H1 (cell line): Measurements from ENCODE around the gene IVL. TPM values are rescaled to one million over a fixed set of nuclear protein-coding genes. Genes with fewer than 3 reads are reported as not detected.

Experiments used
- CTCF ChIA-PET: fragments of 300-600 bp; sonication (Branson Sonifier 250); formaldehyde crosslinking; loops from one replicate; lab custom pipeline; 2021; ENCODE audit not compliant: partially characterized antibody; lab: Charles Lee
- POLR2A ChIA-PET: fragments of 300-600 bp; sonication (Branson Sonifier 250); formaldehyde crosslinking; loops from one replicate; lab custom pipeline; 2021; ENCODE audit warnings: inconsistent platforms; ENCODE audit not compliant: partially characterized antibody; lab: Charles Lee
- DNase-seq, 2 experiments: peaks; one replicate each; pipeline versions ENCODE4 v3.0.0 to v3.0.0-alpha.2; 2010 to 2022; ENCODE audit warnings: low spot score in 2 of 2, low read depth in 1 of 2, mixed read lengths in 1 of 2
- FAIRE-seq: peaks from 2 replicates; lab custom pipeline; 2011; peaks lifted over from hg19 to GRCh38; lab: Jason Lieb, UNC
- H2AFZ ChIP-seq: 2 replicates; pipeline ENCODE4 v1.8.1; 2012; ENCODE audit warnings: low read length, inconsistent platforms
- H2AK5ac ChIP-seq: 2 replicates; pipeline ENCODE4 v1.6.1; 2013; ENCODE audit warnings: low read depth, low read length
- H2BK120ac ChIP-seq: replicated peaks from 2 replicates; pipeline ENCODE3; 2013; ENCODE audit warnings: low read depth, low read length, inconsistent platforms
- H2BK12ac ChIP-seq: 2 replicates; pipeline ENCODE4 v1.6.1; 2013; ENCODE audit warnings: low read depth, low read length
- H2BK15ac ChIP-seq: 2 replicates; pipeline ENCODE4 v1.6.1; 2013; ENCODE audit warnings: low read length
- H2BK20ac ChIP-seq: 2 replicates; pipeline ENCODE4 v1.6.1; 2013; ENCODE audit warnings: low read length
- H2BK5ac ChIP-seq: 2 replicates; pipeline ENCODE4 v1.6.1; 2013; ENCODE audit warnings: low read depth, low read length
- H3K14ac ChIP-seq: 2 replicates; pipeline ENCODE4 v1.6.1; 2013; ENCODE audit warnings: inconsistent platforms; ENCODE audit not compliant: insufficient read length
- H3K18ac ChIP-seq: 2 replicates; pipeline ENCODE4 v1.6.1; 2013; ENCODE audit warnings: low read length; ENCODE audit errors: extremely low read depth
- H3K23ac ChIP-seq: 2 replicates; pipeline ENCODE4 v1.6.1; 2013; ENCODE audit warnings: inconsistent platforms; ENCODE audit not compliant: insufficient read length
- H3K23me2 ChIP-seq: 2 replicates; pipeline ENCODE4 v1.6.1; 2013; ENCODE audit warnings: low read depth, low read length
- H3K27ac ChIP-seq: 2 replicates; pipeline ENCODE4 v1.6.1; 2011; ENCODE audit warnings: low read depth, low read length, inconsistent platforms
- H3K27me3 ChIP-seq, 4 experiments: replicated peaks in 1 of 4; 1 replicate in 1 of 4; 2 replicates in 3 of 4; pipeline versions ENCODE4 v1.6.1 to v1.8.1; 2011 to 2013; ENCODE audit warnings: low read length in 3 of 4, mild to moderate bottlenecking in 3 of 4, inconsistent platforms in 2 of 4, mixed read lengths in 2 of 4, moderate library complexity in 1 of 4; ENCODE audit not compliant: control insufficient read depth in 3 of 4, insufficient read depth in 3 of 4; ENCODE audit errors: extremely low read depth in 1 of 4
- H3K36me3 ChIP-seq, 4 experiments: 2 replicates each; pipeline versions ENCODE4 v1.6.1 to v1.8.1; 2011 to 2013; ENCODE audit warnings: mild to moderate bottlenecking in 4 of 4, low read length in 3 of 4, moderate library complexity in 2 of 4, control low read depth in 1 of 4, inconsistent platforms in 1 of 4; ENCODE audit not compliant: insufficient read depth in 4 of 4, control insufficient read depth in 2 of 4
- H3K4ac ChIP-seq: replicated peaks from 2 replicates; pipeline ENCODE3; 2013; ENCODE audit warnings: low read length, low read depth, mixed read lengths, inconsistent platforms; ENCODE audit not compliant: insufficient read length
- H3K4me1 ChIP-seq, 4 experiments: replicated peaks in 1 of 4; 1 replicate in 1 of 4; 2 replicates in 3 of 4; pipeline versions ENCODE4 v1.6.1 to v1.8.1; 2011 to 2013; ENCODE audit warnings: low read length in 3 of 4, inconsistent platforms in 2 of 4, mixed read lengths in 1 of 4; ENCODE audit not compliant: insufficient read depth in 4 of 4, control insufficient read depth in 3 of 4
- H3K4me2 ChIP-seq, 2 experiments: 2 replicates each; pipeline versions ENCODE4 v1.6.1 to v1.8.1; 2011 to 2013; ENCODE audit warnings: low read depth in 2 of 2, low read length in 2 of 2, control low read depth in 1 of 2, inconsistent platforms in 1 of 2, mild to moderate bottlenecking in 1 of 2; ENCODE audit not compliant: insufficient read depth in 1 of 2
- H3K4me3 ChIP-seq, 4 experiments: fragments of 200-600, 300-600 bp in 1 of 4; sonication (generic), shearing (Covaris generic), sonication (Bioruptor Twin) in 1 of 4; 2 replicates each; pipeline versions ENCODE4 v1.5.1 to v1.8.1; 2011 to 2016; ENCODE audit warnings: low read length in 4 of 4, low read depth in 3 of 4, control low read depth in 2 of 4, inconsistent platforms in 2 of 4, mild to moderate bottlenecking in 2 of 4, mixed read lengths in 1 of 4, moderate library complexity in 1 of 4; ENCODE audit not compliant: insufficient read depth in 2 of 4; ENCODE audit errors: extremely low read depth in 1 of 4
- H3K56ac ChIP-seq: replicated peaks from 2 replicates; pipeline ENCODE3; 2013; ENCODE audit warnings: low read depth, mild to moderate bottlenecking, mixed read lengths, low read length, inconsistent platforms; ENCODE audit not compliant: insufficient read length
- H3K79me1 ChIP-seq: 2 replicates; pipeline ENCODE4 v1.6.1; 2013; ENCODE audit warnings: low read depth, low read length, control low read depth
- H3K79me2 ChIP-seq, 2 experiments: 2 replicates each; pipeline versions ENCODE4 v1.6.1 to v1.8.1; 2012 to 2013; ENCODE audit warnings: low read length in 2 of 2, mild to moderate bottlenecking in 2 of 2, inconsistent platforms in 1 of 2; ENCODE audit not compliant: insufficient read depth in 2 of 2, control insufficient read depth in 1 of 2
- H3K9ac ChIP-seq, 4 experiments: replicated peaks in 1 of 4; 1 replicate in 1 of 4; 2 replicates in 3 of 4; pipeline versions ENCODE4 v1.6.1 to v1.8.1; 2011 to 2013; ENCODE audit warnings: low read depth in 3 of 4, low read length in 3 of 4, control low read depth in 2 of 4, mild to moderate bottlenecking in 2 of 4, moderate library complexity in 2 of 4, inconsistent platforms in 1 of 4; ENCODE audit errors: extremely low read depth in 1 of 4
- H3K9me3 ChIP-seq, 2 experiments: 2 replicates each; pipeline versions ENCODE4 v1.6.1 to v1.8.1; 2012 to 2013; ENCODE audit warnings: mild to moderate bottlenecking in 2 of 2, moderate library complexity in 2 of 2, control low read depth in 1 of 2, inconsistent platforms in 1 of 2, low read depth in 1 of 2, low read length in 1 of 2, mixed read lengths in 1 of 2; ENCODE audit not compliant: insufficient read depth in 2 of 2
- H4K20me1 ChIP-seq, 2 experiments: replicated peaks in 1 of 2; 2 replicates each; pipeline versions ENCODE3 to v1.8.1; 2011 to 2013; ENCODE audit warnings: inconsistent platforms in 2 of 2, low read length in 2 of 2, mild to moderate bottlenecking in 1 of 2; ENCODE audit not compliant: insufficient read depth in 2 of 2, control insufficient read depth in 1 of 2
- H4K5ac ChIP-seq: 2 replicates; pipeline ENCODE4 v1.6.1; 2013; ENCODE audit warnings: low read length, low read depth, mixed read lengths, inconsistent platforms; ENCODE audit not compliant: insufficient read length
- H4K8ac ChIP-seq: 2 replicates; pipeline ENCODE4 v1.8.0; 2013; ENCODE audit warnings: mild to moderate bottlenecking, moderate library complexity, low read length, inconsistent platforms; ENCODE audit not compliant: insufficient read depth; ENCODE audit errors: extremely low read depth
- H4K91ac ChIP-seq: replicated peaks from 2 replicates; pipeline ENCODE3; 2013; ENCODE audit warnings: low read length, mixed read lengths, inconsistent platforms; ENCODE audit not compliant: insufficient read length
- ASH2L ChIP-seq: fragments of 200-600, 300-600 bp; sonication (generic); IDR thresholded peaks from one replicate; pipeline ENCODE4 v1.7.1; 2017; ENCODE audit warnings: low read length
- ATF3 ChIP-seq: IDR thresholded peaks from 2 replicates; pipeline ENCODE4 v1.6.1; 2011; ENCODE audit warnings: low read depth, mild to moderate bottlenecking, low read length; ENCODE audit not compliant: insufficient read depth
- CBX5 ChIP-seq: fragments of 300-800, 300-1000 bp; sonication (generic); IDR thresholded peaks from 2 replicates; pipeline ENCODE4 v1.7.1; 2016; ENCODE audit warnings: antibody characterized with exemption, low read length, low read depth
- EGR1 ChIP-seq: IDR thresholded peaks from 2 replicates; pipeline ENCODE4 v1.6.1; 2011; ENCODE audit warnings: low read depth, low read length, borderline replicate concordance
- GABPA ChIP-seq: IDR thresholded peaks from 2 replicates; pipeline ENCODE4 v1.6.1; 2011; ENCODE audit warnings: mild to moderate bottlenecking, low read length, moderate library complexity, borderline replicate concordance; ENCODE audit not compliant: insufficient read depth
- GTF2F1 ChIP-seq: IDR thresholded peaks from 2 replicates; pipeline ENCODE4 v1.6.1; 2012; ENCODE audit warnings: low read depth, low read length, improper control_type of control experiment, borderline replicate concordance
- POLR2AphosphoS5 ChIP-seq: IDR thresholded peaks from 2 replicates; pipeline ENCODE4 v1.6.1; 2011; ENCODE audit warnings: low read depth, low read length
- RFX5 ChIP-seq: IDR thresholded peaks from 2 replicates; pipeline ENCODE4 v1.6.1; 2011; ENCODE audit warnings: low read depth, low read length, improper control_type of control experiment, borderline replicate concordance
- RXRA ChIP-seq: IDR thresholded peaks from 2 replicates; pipeline ENCODE4 v1.6.1; 2011; ENCODE audit warnings: low read depth, mild to moderate bottlenecking, low read length, moderate library complexity; ENCODE audit not compliant: insufficient read depth
- SIX5 ChIP-seq: IDR thresholded peaks from 2 replicates; pipeline ENCODE4 v1.6.1; 2011; ENCODE audit warnings: mild to moderate bottlenecking, low read depth, low read length
- SP4 ChIP-seq: IDR thresholded peaks from 2 replicates; pipeline ENCODE4 v1.6.1; 2012; ENCODE audit warnings: low read length, inconsistent platforms
- TAF1 ChIP-seq: IDR thresholded peaks from 2 replicates; pipeline ENCODE4 v1.6.1; 2011; ENCODE audit warnings: mild to moderate bottlenecking, low read depth, low read length
- TAF7 ChIP-seq: optimal IDR thresholded peaks from 2 replicates; pipeline ENCODE3; 2011; ENCODE audit warnings: low read depth, mild to moderate bottlenecking, inconsistent platforms, low read length, moderate library complexity, borderline replicate concordance
- TEAD4 ChIP-seq: IDR thresholded peaks from 2 replicates; pipeline ENCODE4 v1.6.1; 2012; ENCODE audit warnings: low read depth, low read length, inconsistent platforms, mixed read lengths
- USF2 ChIP-seq: IDR thresholded peaks from 2 replicates; pipeline ENCODE4 v1.6.1; 2011; ENCODE audit warnings: low read length, improper control_type of control experiment
- polyA plus RNA-seq, 7 experiments: library from polyadenylated mRNA; depleted of rRNA in 3 of 7; stranded (reverse) in 5 of 7; unstranded in 2 of 7; fragments of >200 nt in 5 of 7; fragments of 200-250 nt in 2 of 7; gene quantifications; 1 replicate in 5 of 7; 2 replicates in 1 of 7; 4 replicates in 1 of 7; pipeline versions ENCODE4 v1.2.1 to v1.2.3, GENCODE V29; 2011 to 2013; ENCODE audit warnings: missing spikeins in 2 of 7, mixed read lengths in 2 of 7
- total RNA-seq: library from RNA; stranded (reverse); fragmentation: NEBNext Ultra II Directional; extraction: Animal tissue kit (Norgen Biotek cat#: 25700); gene quantifications from 2 replicates; pipeline ENCODE4 v1.2.1, GENCODE V29; 2021

The IVL gene
- total and polyA plus RNA-seq, 2 of the 8 experiments (the other 6 are each of a cell fraction or from before 2014, with no cell fraction given), result not detected

- Histone ChIP-seq H4K20me1 (no peaks in the 10 kb centered on the region), H2BK120ac (no peak overlapping the region), H2BK15ac (no peak overlapping the region), H2BK12ac (no peak overlapping the region), H2BK5ac (no peak overlapping the region), H3K9me3 (peaks cover 3 to 6% of the 10 kb centered on the region in 2 experiments; a peak in 2 of 4 replicates), H2AK5ac (no peak overlapping the region), H4K91ac (no peak overlapping the region), H3K79me2 (no peaks in the 10 kb centered on the region), H2BK20ac (no peak overlapping the region), H3K14ac (no peak overlapping the region), H3K56ac (no peak overlapping the region), H3K27me3 (no peaks in the 10 kb centered on the region), H3K27ac (no peak overlapping the region), H3K18ac (no peak overlapping the region), H4K8ac (no peak overlapping the region), H3K4ac (no peak overlapping the region), H3K4me3 (no peak overlapping the region), H3K4me1 (no peaks in the 10 kb centered on the region), H2AFZ (no peak overlapping the region), H3K36me3 (no peaks in the 10 kb centered on the region), H4K5ac (no peak overlapping the region), H3K23me2 (no peaks in the 10 kb centered on the region), H3K79me1 (no peaks in the 10 kb centered on the region), H3K9ac (no peak overlapping the region), H3K4me2 (no peak overlapping the region), H3K23ac (no peak overlapping the region)
- FAIRE-seq, result no peak
- CTCF ChIA-PET, result interaction anchor here (0.6 to 1.1 kb wide), 3 partner anchors 13 to 309 kb away, joined by 3 read pairs; no protein-coding TSS in a partner anchor
- POLR2A ChIA-PET, result no interaction called here
- DNase-seq, result no peak
- no peak for TF ChIP-seq GABPA
- TF ChIP-seq CBX5, result no peak
- no peak for TF ChIP-seq ASH2L
- TF ChIP-seq TEAD4, result no peak
- TF ChIP-seq ATF3, result no peak
- TF ChIP-seq RFX5, result no peak
- TF ChIP-seq POLR2AphosphoS5, result no peak
- no peak for TF ChIP-seq TAF1
- no peak for TF ChIP-seq SP4
- TF ChIP-seq TAF7, result no peak
- no peak for TF ChIP-seq EGR1
- TF ChIP-seq GTF2F1, result no peak
- no peak for TF ChIP-seq SIX5
- TF ChIP-seq USF2, result no peak
- no peak for TF ChIP-seq RXRA
Observed at GRCh38 chr1:152884085-152884484, 24.3 kb upstream of the IVL start.
